OCI-LY3 (cell line): ENCODE measurements around the gene RAF1.

ENCODE experiments used
- CTCF ChIP-seq: fragments of 200-600, 300-600 bp; sonication (generic); IDR thresholded peaks from 2 replicates; pipeline ENCODE4 v1.5.1; 2014; ENCODE audit warnings: antibody characterized with exemption, low read length, low read depth
- EZH2phosphoT487 ChIP-seq: fragments of 200-600 bp; shearing (Covaris generic); IDR thresholded peaks from 2 replicates; pipeline ENCODE4 v1.6.1; 2018; ENCODE audit warnings: antibody characterized with exemption, mixed run types, low read depth

DNA sequence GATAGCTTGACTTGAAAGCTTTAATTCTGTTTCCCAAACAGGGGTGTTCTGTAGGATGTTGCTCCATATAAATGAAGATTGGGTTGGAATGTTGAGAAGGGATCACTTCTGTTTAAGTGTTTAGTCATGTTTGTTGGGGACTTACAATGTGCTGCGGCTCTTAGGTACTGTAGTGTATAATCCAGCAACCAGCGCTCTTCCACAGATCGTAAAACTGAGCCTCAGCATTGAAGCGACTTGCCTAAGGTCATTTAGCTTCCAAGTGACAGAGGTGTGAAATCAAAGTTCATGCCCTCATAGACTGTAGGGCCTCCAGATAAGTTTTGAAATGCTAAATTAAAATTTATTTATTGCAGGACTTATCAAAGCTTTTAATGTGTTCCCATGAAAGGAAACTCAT, 105.2 kb downstream of the RAF1 start:
- TF ChIP-seq CTCF: no peak
- no peak for TF ChIP-seq EZH2phosphoT487
